EH (cell line): ENCODE results near the gene SLC49A3.

Experiments used
- DNase-seq: peaks from one replicate; pipeline ENCODE4 v3.0.0-alpha.2; 2015; ENCODE audit warnings: low read depth

Gene SLC49A3

DNA sequence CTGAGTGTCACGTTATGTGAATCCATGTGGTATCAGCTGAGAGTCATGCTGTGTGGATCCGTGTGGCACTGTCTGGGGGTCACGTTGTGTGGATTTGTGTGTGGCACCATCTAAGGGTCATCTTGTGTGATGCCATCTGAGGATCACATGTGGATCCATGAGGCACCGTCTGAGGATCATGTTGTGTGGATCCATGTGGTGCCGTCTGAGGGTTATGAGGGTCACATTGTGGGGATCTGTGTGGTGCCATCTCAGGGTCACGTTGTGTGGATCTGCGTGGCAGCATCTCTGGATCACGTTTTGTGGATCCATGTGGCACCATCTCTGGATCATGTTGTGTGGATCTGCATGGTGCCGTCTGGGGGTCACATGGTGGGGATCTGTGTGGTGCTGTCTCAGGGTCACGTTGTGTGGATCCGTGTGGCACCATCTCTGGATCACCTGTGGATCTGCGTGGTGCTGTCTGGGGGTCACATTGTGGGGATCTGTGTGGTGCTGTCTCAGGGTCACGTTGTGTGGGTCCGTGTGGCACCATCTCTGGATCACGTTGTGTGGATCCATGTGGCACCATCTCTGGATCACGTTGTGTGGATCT, 56.7 kb downstream of the SLC49A3 start:
- no peak for DNase-seq
